ENCODE results near the gene RAPGEF4.

RAPGEF4 gene

GRCh38 chr2:172919732-172920131 is 184.1 kb downstream of the RAPGEF4 start:
- DNase-seq (ENCODE audit: insufficient read length) (no peak), FAIRE-seq (no peak)
- TF ChIP-seq POLR2A (IDR thresholded peaks at IDR 0.05; ENCODE audit: low read depth, low read length) (no peak), POLR2AphosphoS5 (IDR thresholded peaks at IDR 0.05; ENCODE audit: low read depth, low read length) (no peak), TAF1 (IDR thresholded peaks at IDR 0.05; ENCODE audit: borderline replicate concordance, low read depth, low read length) (no peak)

- no peak for DNase-seq (ENCODE audit: insufficient read length)
- FAIRE-seq: no peak
- TF ChIP-seq POLR2A (IDR thresholded peaks at IDR 0.05; ENCODE audit: low read depth, low read length) (no peak), TAF1 (IDR thresholded peaks at IDR 0.05; ENCODE audit: borderline replicate concordance, low read depth, low read length) (no peak), POLR2AphosphoS5 (IDR thresholded peaks at IDR 0.05; ENCODE audit: low read depth, low read length) (no peak)
Measured at GRCh38 chr2:172921532-172922236, 186.0 kb downstream of the RAPGEF4 start.

- DNase-seq (ENCODE audit: insufficient read length) (no peak), FAIRE-seq (no peak)
- no peak for TF ChIP-seq POLR2AphosphoS5 (IDR thresholded peaks at IDR 0.05; ENCODE audit: low read depth, low read length)
Measured at GRCh38 chr2:172922306-172922705, 186.7 kb downstream of the RAPGEF4 start.

GRCh38 chr2:172922815-172923214 is 187.2 kb downstream of the RAPGEF4 start:
- FAIRE-seq (no peak), DNase-seq (ENCODE audit: insufficient read length) (no peak)
- TF ChIP-seq POLR2AphosphoS5 (IDR thresholded peaks at IDR 0.05; ENCODE audit: low read depth, low read length) (no peak), POLR2A (IDR thresholded peaks at IDR 0.05; ENCODE audit: low read depth, low read length) (no peak), TAF1 (IDR thresholded peaks at IDR 0.05; ENCODE audit: borderline replicate concordance, low read depth, low read length) (no peak)

GRCh38 chr2:172924097-172924660 is 188.5 kb downstream of the RAPGEF4 start:
- no peak for TF ChIP-seq POLR2AphosphoS5 (IDR thresholded peaks at IDR 0.05; ENCODE audit: low read depth, low read length)
- no peak for TF ChIP-seq TAF1 (IDR thresholded peaks at IDR 0.05; ENCODE audit: borderline replicate concordance, low read depth, low read length)
- no peak for DNase-seq (ENCODE audit: insufficient read length)
- no peak for FAIRE-seq

GRCh38 chr2:172925600-172925999 is 190.0 kb downstream of the RAPGEF4 start:
- TF ChIP-seq TAF1 (IDR thresholded peaks at IDR 0.05; ENCODE audit: borderline replicate concordance, low read depth, low read length) (no peak), POLR2A (IDR thresholded peaks at IDR 0.05; ENCODE audit: low read depth, low read length) (no peak), POLR2AphosphoS5 (IDR thresholded peaks at IDR 0.05; ENCODE audit: low read depth, low read length) (no peak)
- no peak for FAIRE-seq
- no peak for DNase-seq (ENCODE audit: insufficient read length)

GRCh38 chr2:172926785-172927640 is 191.4 kb downstream of the RAPGEF4 start:
- no peak for TF ChIP-seq POLR2AphosphoS5 (IDR thresholded peaks at IDR 0.05; ENCODE audit: low read depth, low read length)
- TF ChIP-seq POLR2A (IDR thresholded peaks at IDR 0.05; ENCODE audit: low read depth, low read length): no peak
- no peak for TF ChIP-seq TAF1 (IDR thresholded peaks at IDR 0.05; ENCODE audit: borderline replicate concordance, low read depth, low read length)
- DNase-seq (ENCODE audit: insufficient read length) (no peak), FAIRE-seq (no peak)

GRCh38 chr2:172927641-172928357 is 192.2 kb downstream of the RAPGEF4 start:
- FAIRE-seq (no peak), DNase-seq (ENCODE audit: insufficient read length) (no peak)
- TF ChIP-seq TAF1 (IDR thresholded peaks at IDR 0.05; ENCODE audit: borderline replicate concordance, low read depth, low read length) (no peak), POLR2AphosphoS5 (IDR thresholded peaks at IDR 0.05; ENCODE audit: low read depth, low read length) (no peak), POLR2A (IDR thresholded peaks at IDR 0.05; ENCODE audit: low read depth, low read length) (no peak)

- no peak for FAIRE-seq
- no peak for DNase-seq (ENCODE audit: insufficient read length)
- TF ChIP-seq POLR2A (IDR thresholded peaks at IDR 0.05; ENCODE audit: low read depth, low read length) (no peak), TAF1 (IDR thresholded peaks at IDR 0.05; ENCODE audit: borderline replicate concordance, low read depth, low read length) (no peak), POLR2AphosphoS5 (IDR thresholded peaks at IDR 0.05; ENCODE audit: low read depth, low read length) (no peak)
Measured at GRCh38 chr2:172928756-172929155, 193.1 kb downstream of the RAPGEF4 start.

GRCh38 chr2:172929644-172930043 is 194.0 kb downstream of the RAPGEF4 start:
- no peak for TF ChIP-seq POLR2A (IDR thresholded peaks at IDR 0.05; ENCODE audit: low read depth, low read length)
- no peak for FAIRE-seq
- no peak for DNase-seq (ENCODE audit: insufficient read length)

GRCh38 chr2:172930871-172931255 is 195.2 kb downstream of the RAPGEF4 start:
- no peak for DNase-seq (ENCODE audit: insufficient read length)
- TF ChIP-seq POLR2AphosphoS5 (IDR thresholded peaks at IDR 0.05; ENCODE audit: low read depth, low read length) (no peak), POLR2A (IDR thresholded peaks at IDR 0.05; ENCODE audit: low read depth, low read length) (no peak), TAF1 (IDR thresholded peaks at IDR 0.05; ENCODE audit: borderline replicate concordance, low read depth, low read length) (no peak)
- no peak for FAIRE-seq
